Uterus (tissue), 2 donors: Measurements from ENCODE around the gene MYH4.

ENCODE experiments used
- CTCF ChIP-seq, 4 experiments: fragments of 200-600 bp in 2 of 4; fragments of 450-650 bp in 2 of 4; sonication (generic) in 2 of 4; IDR thresholded peaks; one replicate each; pipeline ENCODE4 v1.5.1; 2016 to 2019; ENCODE audit warnings: antibody characterized with exemption in 4 of 4, mild to moderate bottlenecking in 2 of 4, moderate library complexity in 1 of 4
- POLR2A ChIP-seq, 2 donors: fragments of 450-650 bp; IDR thresholded peaks; one replicate each; pipeline ENCODE4 v1.6.1; 2016; ENCODE audit warnings: antibody characterized with exemption in 2 of 2, mild to moderate bottlenecking in 1 of 2, moderate library complexity in 1 of 2

- TF ChIP-seq CTCF (IDR thresholded peaks at IDR 0.05), result no peak
- no peak for TF ChIP-seq POLR2A (IDR thresholded peaks at IDR 0.05)
Observed at GRCh38 chr17:10421900-10422542, 47.3 kb downstream of the MYH4 start, which contains the start of gene MYH8.
